GM18907 (cell line): ENCODE data around the gene LMX1B.

Experiments used
- ATAC-seq: cut with Tn5 transposase; IDR thresholded peaks from one replicate; pipeline ENCODE4 v1.9.1; 2021; ENCODE audit warnings: mild to moderate bottlenecking, moderate library complexity; ENCODE audit not compliant: unreplicated experiment

The LMX1B gene

DNA sequence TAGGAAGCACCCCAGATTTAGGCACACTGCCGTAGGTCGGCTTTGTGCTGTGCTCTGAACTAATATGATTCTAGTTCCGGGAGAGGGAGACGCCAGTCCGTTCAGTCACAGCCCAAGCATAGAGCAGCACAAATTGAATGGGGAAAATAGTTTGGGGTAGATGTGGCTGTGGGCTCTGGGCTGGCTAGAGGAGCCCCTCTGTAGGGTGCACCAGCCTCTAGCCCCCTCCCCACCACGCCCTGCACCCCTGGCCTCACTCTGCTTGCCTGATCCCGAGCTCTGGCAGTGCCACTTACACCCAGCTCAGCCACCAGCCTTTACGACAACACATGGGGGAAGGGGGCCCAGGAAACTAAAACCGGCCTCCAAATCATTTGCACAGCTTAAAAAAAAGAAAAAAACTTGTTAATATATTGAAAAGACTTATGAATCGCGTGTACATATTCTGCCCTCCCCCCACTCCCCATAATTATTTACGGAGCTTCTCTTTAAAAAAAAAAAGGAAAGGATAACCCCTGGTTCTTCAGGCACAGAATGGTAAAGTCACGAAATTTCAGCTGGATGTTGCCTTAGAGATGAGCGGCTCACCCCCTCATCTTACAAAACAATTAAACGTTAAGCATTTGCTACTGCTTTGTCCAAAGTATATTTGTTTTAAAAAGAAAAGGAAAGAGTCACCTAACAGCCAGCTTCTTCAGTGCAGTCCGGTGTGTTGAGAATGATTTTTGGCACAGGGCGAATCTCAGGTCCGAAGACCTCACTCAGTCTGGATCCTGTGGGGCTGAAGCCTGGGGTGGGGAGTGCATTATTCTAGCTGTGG lies 3.5 kb downstream of the LMX1B start:
- no peak for ATAC-seq

DNA sequence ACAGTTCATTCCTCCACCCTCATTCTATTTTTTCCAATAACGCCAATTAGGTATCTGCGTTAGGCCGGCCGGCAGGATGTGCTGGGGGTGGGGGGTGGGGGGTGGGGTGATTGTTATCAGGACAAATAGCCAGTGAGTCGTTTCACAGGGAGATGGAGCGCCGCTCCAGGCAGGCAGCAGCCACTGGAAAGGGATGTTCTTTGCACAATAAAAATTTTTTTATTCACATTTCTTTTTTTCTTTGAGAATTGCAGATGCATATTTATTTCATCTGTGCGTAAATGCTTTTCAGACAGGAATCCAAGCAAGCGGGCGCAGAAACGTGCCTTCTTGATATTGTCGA lies 4.1 kb downstream of the LMX1B start:
- ATAC-seq, result no peak

DNA sequence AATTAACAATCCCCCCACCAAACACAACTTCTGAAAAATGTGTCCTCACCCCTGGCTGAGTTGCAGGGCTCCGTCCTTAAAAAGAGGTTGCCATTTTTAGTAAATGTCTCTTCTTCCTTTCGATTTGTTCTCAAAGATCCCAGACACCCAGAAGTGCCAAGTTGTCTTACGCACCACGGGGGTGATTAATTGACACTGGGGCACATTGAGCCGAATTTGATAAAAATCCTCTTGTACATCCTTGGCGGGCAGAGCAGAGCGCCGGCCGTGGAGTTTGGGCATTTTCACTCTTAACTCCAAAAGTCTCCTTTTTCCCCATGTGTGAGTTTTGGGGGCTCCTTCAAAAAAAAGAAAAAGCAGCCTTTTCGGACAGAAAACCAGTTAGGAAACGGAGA lies 4.5 kb downstream of the LMX1B start:
- no peak for ATAC-seq

DNA sequence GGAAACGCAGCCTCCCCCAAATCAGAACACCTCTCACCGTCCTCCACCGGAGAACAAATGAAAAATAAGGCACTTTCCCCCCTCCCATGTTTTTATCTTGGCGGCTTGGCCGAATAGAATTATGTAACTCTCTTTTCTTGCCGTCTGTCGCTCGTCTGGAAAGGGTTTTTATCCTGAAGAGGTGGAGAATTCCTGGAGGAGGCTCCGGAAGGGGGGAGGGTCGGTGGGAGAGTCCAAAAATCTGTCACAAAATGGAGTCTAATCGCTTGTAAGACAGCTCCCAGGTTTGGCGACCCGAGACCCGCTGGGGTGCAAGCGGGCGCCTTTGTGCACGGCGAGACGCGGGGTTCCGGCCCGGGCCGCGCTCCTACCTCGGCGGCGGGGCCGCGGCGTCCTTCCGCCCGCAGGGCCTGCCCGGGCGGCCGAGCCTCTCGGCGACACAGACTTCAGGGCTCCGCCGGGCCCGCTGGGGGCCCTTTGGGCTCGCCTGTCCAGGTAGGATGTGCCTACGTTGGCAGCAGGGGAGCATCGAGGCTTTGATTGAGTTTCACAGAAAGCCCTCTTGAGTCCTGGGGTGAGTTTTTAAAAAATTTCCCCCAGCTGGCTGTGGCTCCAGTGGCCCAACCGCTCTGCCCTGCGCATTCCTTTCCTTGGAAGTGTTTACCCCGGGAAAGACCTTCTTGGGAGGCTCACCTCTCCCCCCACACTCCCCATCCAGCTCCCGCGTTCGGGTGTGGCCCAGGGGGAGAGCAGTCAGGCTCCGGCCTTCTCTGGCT lies 5.0 kb downstream of the LMX1B start:
- no peak for ATAC-seq

DNA sequence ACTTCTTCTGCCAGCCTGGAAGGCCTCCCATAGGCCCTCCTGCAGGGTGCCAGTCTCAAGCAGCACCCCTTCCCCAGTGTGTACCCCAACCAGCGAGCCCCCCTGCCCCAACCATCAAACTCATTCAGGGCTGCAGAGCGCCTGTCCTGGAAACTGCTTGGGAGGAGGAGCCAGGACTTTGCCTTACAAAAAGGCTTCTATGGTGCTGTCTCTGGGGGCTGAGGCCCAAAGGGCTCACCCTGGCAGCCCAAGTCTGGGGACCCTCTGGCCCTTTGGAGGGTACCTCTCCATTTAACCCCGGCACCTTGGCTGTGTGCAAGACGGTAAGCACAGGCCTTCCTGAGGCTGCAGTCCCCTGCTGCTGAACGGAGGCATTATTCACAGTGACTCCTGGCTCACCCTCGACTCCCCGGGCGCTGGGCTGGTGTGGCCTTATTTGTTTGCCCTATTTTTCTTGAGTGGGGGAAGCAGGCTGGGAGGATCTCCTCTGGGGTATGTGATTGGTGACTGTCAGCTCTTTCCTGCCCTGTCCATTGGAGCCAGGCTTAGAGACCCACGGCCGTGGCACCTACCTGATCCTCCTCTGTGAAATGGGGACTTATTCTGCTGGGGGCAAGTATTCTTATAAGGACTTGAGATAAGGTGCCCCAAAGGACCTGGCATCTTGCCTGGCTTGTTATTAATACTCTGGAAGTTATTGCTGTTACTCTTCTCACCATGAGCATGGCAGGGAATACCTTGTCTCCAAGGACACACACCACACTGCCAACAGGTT lies 5.8 kb downstream of the LMX1B start:
- ATAC-seq, result no peak

DNA sequence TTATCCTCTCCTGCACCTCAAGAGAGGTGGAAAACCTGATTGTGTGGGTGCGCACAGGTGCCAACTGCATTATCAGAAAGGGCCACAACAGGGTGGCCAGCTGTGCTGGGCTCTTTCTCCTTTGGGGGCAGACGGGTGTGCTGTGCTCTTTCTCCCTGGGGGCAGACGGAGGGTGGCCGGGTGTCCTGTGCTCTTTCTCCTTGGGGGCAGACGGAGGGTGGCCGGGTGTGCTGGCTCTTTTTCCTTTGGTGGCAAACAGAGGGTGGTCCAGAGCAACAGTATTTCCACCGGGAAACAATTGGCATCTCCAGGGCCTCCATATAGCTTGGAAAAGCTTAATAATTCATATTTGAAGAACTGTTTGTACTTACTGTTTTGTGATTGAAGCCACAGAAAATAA lies 6.8 kb downstream of the LMX1B start:
- no peak for ATAC-seq

GRCh38 chr9:126621061-126621918 lies 7.6 kb downstream of the LMX1B start:
- no peak for ATAC-seq

GRCh38 chr9:126621919-126622735 lies 8.4 kb downstream of the LMX1B start:
- ATAC-seq, result no peak

DNA sequence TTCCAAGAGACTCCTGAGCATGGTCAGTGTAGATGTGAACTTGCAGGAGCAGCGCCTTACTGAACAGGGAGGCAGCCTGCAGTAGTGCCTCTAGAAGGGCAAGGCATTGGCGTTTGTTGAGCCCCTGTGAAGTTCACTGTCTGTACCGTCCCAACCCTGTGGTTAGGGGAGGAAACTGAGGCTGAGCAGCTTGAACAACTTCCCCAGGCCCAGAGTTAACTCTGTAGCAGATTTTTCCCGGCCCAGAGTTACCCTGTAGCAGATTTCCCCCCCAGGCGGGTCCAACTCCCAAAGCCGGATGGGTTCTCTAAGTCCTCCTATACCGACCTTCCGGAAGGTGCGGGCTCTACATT lies 9.6 kb downstream of the LMX1B start:
- ATAC-seq, result no peak

DNA sequence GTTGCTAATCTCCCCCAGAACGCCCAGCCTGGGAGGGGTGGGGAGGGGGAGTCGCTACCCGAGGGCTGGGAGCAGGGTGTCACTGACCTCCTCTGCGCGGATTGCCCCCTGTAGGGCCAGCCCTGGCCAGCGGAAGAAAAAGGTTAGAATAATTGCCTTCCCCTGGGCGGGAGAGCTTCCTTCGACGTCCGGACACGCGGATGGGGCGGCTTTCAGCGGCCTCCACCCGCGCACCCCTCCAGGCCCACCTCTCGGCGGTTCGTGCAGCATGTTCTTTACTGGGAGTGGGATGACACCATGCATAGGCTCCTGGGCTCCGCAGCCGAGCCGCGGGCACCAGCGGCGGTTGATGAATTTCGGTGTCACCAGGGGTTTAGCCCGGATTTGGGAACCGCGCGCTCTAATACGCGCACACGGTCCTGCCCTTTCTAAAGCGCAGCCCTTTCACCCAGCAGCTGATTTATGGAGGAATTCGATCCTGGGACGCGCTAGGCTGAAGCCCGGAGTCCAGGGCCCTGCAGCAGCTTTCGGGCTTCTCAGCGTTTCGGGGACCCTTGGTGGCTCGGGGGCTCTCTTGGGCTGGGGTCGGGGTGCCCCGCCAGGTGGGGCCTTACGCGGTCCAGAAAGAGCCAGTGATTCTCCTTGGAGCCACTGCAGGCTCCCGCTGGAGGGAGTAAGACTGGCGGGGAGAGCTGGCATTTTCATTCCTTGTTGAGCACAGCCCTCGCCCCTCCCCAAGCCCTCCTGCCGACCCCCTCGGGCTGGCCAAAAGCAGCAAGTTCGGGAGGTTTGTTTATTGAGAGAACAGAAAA lies 10.1 kb downstream of the LMX1B start:
- no peak for ATAC-seq

GRCh38 chr9:126624479-126624826 lies 10.7 kb downstream of the LMX1B start:
- ATAC-seq, result no peak

DNA sequence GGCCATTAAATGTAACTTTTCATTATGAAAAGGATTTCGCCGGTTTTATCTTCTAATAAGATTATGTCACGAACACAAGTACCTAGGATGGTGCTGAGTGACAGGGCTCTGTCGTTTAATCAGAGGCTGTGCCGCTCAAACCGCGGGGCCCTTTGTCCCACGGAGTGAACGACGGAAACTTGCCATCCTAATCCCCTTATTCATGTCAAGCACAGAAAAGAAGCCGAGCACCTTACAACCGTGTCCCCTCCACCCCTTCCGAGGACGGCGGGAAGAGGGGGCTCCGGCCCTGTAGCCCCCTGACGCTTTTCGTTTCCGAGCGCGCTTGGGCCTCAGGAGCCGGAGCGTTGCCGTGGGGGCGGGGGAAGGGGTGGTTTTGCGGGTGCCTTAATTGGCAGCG lies 11.2 kb downstream of the LMX1B start:
- ATAC-seq, result no peak

GRCh38 chr9:126625329-126626126 lies 11.8 kb downstream of the LMX1B start:
- ATAC-seq, result no peak

DNA sequence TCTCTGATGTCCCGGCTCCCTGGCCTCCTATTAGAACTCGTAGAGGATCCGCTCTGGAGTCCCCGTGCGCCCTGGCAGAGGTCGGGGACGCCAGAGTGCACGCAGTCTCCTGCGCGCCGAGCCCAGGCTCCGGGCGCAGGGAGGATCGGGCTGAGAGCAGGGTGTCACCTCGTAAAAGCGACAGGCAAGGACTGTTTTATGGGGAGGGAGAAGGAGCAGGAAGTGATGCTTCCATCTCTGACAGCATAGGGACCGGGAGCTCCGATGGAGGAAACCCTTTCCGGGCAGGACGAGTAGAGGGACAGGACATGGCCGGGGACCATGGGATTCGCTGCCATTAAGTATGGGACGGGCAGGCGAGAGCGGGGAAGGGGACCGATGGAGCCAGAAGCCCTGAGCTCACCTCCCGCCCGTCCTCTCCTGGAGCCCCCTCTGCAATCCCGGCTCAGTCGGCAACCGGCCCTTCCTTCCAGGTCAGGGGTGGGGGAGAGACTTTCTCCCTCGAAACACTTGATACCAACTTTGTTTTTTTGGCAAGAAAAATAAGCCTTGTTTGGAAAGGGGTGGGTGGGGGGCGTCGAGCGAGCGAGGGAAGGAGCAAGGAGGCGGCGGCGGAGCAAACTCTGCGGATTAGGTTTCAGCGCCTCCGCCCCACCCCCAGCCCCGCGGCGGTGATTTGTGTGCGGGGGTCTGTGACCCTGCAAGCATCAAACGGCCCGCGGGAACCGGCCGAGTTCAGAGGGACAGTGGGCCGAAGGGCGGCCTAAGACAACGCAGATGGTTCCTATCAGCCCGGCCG lies 12.6 kb downstream of the LMX1B start:
- ATAC-seq, result no peak

- ATAC-seq, result no peak
Measured at GRCh38 chr9:126626926-126627233, 13.2 kb downstream of the LMX1B start.

DNA sequence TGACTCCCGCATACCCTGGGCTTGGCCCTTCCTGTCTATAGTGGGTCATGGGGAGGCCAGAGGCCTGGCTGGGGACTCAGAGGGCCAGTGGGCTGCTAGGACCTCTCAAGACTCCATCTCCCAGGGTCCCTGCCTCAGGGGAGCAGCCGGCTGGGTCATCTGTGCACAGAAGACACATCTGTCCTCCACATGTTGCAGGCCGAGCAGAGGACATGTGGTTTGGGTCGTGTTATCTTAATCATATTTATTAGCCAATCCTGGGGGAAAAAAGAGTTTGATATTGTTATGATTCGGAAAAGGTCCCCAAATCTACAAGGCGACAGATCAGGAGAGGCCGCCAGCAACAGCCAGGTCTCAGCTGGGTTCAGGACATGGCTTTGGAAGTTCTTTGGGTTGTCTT lies 14.4 kb downstream of the LMX1B start:
- no peak for ATAC-seq

DNA sequence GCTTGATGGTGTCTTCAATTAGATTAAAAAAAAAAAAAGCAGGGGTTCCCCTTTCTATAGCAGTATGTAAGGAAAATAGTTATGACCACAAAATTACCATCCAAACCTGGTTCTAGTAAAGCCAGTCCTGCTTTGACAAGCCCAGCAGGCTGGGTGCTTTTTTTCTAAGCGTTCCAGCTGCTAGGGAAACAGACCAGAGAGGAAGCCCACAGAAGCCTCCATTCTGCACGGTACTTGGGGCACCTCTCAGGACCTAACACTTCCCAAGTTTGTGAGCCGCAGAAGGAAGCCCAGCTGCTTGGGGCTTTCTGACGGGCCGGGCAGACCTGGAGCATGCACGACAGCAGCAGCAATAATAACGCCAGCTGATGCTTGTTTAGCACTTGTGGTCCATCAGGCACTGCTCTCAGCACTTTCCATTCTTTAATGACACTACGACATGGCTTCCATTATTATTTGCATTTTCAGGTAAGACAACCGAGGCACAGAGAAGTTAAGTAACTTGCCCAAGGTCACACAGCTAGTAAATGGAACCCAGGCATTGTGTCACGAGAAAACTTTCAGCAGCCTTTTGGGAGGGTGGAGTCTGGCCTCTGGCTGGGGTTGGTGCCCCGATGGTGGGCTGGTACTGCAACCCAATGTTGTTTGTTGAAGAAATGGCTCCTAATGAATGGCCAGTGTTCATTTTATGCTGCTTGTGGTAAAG lies 15.4 kb downstream of the LMX1B start:
- ATAC-seq, result no peak
